Testis (tissue), 2 donors: ENCODE measurements around the gene WNT3.

Experiments
- CTCF ChIP-seq, 3 experiments: fragments of 450-650 bp in 2 of 3; fragments of 200-600 bp in 1 of 3; sonication (generic) in 1 of 3; IDR thresholded peaks; one replicate each; pipeline ENCODE4 v1.5.1; 2016 to 2019; ENCODE audit warnings: antibody characterized with exemption in 3 of 3, mild to moderate bottlenecking in 2 of 3, moderate library complexity in 1 of 3
- POLR2A ChIP-seq: fragments of 450-650 bp; IDR thresholded peaks from one replicate; pipeline ENCODE4 v1.6.1; 2017; ENCODE audit warnings: antibody characterized with exemption, mild to moderate bottlenecking, moderate library complexity

- TF ChIP-seq CTCF (IDR thresholded peaks at IDR 0.05) = no peak
- TF ChIP-seq POLR2A = no peak
Measured at GRCh38 chr17:46730026-46730425, 88.5 kb downstream of the WNT3 start.
